Measurements from ENCODE around the gene TOB2.
"Not testable (repeated sequence)": the region's sequence is repeated elsewhere in the genome, so short reads cannot be mapped to it uniquely, and the experiment has no call there.

TOB2 gene

DNA sequence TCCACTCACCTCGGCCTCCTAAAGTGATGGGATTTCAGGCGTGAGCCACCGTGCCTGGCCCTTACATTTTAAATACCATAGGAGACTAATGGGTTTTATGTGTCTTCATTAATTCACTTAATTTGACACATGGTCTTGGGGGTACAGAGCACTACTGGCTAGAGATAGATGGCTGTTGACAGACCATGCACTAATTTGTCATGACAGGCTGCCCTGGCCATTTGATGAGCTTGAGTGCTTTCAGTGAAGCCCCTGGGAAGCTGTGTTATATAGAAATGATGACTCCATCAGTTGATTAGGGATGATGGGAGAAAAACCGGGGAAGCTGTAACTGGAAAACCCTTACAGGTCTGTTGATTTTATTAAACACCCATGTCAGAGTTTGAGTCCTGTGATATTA lies 15.3 kb upstream of the TOB2 start:
- no peak for DNase-seq (ENCODE audit: low spot score)

DNA sequence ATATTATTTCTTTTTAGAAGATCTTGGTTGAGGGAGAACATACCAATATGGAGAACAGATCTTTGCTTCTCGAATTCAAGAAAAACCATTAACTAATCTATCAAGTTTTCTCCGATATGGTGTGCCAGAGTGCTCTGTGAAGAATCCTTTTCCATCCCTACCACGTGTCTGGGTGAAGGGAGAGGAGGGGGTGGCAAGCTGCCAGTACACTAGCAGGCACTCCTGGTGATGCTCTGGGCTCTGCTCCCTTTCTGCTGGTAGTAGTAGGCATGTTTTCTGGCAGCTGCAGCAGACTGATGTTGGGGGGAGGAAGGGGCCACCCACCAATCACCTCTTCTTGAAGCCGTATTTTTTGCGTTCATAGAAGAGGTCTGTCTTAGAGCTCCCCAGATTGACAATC lies 13.5 kb upstream of the TOB2 start:
- DNase-seq (ENCODE audit: low spot score) = not testable (repeated sequence)

GRCh38 chr22:41459431-41459830 lies 12.8 kb upstream of the TOB2 start:
- no peak for DNase-seq (ENCODE audit: low spot score)

- DNase-seq (ENCODE audit: low spot score) = no peak
Observed at GRCh38 chr22:41458161-41458728, 11.6 kb upstream of the TOB2 start.

DNA sequence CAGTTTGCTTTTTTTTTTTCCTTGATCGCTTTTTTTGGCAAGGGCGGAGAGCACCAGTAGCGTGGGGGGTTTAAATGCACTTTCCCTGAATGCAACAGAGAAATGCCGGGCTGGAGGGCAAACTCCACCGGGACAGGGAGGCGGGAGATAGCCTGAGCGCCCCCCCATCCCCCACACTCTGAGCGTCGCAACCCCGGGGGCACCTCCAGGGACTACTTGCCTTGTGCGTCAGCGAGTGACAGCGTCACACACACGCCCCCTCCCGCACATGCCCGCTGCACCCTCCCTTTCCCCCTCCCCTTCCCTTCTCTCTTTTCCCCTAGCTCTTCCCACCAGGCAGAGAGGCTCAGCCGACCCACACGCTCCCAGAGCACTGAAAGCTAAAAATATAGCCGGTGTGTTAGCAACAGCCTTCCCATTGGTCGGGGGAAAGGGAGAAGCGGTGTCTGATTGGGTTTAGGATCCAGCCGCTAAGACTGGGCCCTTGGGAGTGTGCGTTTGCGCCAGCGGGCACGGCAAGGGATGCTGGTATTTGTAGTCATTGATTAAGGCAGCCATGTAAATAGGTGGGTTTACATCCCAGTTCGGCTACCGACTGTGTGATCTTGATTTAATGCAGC lies 1.7 kb upstream of the TOB2 start:
- DNase-seq (ENCODE audit: low spot score) = peak; percentile 97

GRCh38 chr22:41447435-41448188 lies 1.0 kb upstream of the TOB2 start:
- DNase-seq (ENCODE audit: low spot score) = peak; percentile 89

- no peak for DNase-seq (ENCODE audit: low spot score)
Observed at GRCh38 chr22:41446057-41446501, 522 bp downstream of the TOB2 start.

DNA sequence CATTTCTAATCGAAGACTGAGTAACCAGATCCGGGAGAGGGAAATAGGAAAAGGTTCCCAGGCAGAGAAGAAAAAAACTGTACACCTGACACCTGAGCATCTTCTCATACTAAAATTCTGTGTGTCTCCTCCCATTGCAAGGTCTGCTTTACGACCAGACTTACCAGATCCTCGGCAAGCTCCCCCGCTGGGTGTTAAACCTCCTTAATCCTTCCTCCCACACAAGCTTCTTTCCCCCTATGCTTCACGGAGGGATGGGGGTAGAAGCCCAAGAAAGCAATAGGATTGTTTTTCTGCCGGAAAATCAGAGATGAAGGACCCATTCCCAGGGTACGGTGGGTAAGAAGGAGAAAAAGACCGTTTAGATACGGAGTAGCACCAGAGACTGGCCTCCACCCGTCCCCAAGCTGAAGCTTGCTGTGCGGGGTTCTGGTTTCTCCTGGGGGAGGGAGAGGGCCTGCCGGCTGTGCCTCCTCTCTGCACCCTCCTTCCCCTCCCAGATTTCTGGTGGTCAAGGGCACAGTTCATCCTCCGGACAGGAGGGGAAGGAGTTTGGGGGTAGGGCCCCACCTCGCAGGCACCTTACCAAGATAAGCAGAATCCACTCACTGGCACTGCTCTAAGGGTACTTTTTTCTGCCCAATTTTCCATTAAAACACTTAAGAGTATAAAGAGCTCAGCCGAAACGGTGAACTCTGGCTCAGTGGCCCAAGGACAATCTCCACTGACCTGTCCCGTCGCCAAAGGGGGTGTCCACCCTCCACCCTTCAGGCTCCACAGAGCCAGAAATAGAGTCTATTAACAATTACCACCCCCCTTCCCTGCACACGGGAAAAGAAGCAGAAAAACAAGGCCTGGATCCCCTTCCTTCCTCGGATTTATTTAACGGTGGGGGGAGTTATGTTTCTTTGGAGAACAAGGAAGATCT lies 1.2 kb downstream of the TOB2 start:
- DNase-seq (ENCODE audit: low spot score) = no peak

DNA sequence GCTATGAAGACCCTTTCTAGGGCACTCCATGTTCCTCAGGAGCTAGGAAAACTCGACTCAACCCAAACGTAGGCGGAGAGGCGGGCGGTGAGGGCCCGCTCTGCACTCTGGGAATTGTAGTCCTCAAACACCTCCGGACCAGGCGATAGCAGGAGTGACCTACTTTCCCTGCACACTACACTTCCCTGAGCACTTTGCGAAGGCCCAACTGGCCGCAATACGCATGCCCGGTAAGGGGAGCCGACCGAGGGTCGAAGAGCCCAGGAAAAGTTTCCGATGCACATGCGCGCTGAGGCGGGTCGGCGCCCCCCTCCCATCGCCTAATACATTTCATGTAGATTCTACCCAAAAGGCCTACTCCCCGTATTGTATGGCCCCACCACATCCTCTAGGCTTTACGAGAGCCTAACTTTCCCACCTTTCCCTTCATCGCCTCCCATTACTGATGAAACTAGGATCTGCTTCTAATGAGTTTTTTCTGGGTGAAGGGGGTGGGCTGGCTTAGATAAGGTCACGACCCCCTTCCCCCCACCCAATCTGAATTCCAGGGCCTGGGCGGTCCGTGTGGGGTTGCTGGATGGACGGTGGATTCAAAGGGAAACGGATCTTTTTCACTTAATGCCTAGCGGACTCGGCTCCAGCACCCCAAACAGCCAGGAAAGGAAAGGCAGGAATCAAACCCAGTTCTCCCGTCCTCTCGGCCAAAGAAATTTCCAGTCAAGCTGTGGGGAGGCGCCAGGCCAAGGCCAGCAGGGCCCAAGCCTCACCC lies 2.1 kb downstream of the TOB2 start:
- peak; percentile 94 for DNase-seq (ENCODE audit: low spot score)

DNA sequence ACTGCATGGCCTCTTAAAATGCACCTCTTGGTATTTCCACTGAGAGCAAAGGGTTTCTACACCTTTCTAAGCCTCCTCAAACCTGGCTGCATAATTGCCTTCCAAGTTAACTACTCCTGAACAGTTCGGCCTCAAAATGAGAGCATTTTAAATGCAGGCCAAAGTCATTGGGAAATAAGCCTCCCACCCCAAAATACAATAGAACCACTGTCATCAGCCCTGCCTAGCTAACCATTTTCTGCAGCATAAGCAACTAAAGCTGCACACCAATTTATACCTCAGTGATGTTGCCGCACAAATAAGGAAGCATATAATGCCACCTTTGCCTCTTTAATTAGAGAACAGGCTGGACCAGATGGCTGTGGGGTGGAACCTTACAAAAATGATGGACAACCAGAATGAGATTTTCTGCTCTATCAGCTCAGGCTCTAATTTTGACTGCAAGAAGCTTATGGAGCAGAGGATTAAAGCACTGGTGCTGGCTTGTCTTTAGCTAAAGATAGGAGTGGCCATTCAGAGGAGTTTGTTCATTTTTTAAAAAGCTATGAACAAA lies 4.3 kb downstream of the TOB2 start:
- no peak for DNase-seq (ENCODE audit: low spot score)

DNA sequence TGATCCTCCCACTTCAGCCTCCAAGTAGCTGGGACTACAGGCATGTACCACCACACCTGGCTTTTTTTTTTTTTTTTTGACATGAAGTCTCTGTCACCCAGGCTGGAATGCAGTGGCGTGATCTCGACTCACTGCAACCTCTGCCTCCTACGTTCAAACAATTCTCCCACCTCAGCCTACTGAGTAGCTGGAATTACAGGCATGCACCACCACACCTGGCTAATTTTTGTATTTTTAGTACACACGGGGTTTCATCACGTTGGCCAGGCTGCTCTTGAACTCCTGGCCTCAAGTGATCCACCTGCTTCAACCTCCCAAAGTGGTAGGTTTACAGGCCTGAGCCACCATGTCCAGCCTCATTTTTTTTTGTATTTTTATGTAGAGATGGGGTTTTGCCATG lies 6.1 kb downstream of the TOB2 start:
- not testable (repeated sequence) for DNase-seq (ENCODE audit: low spot score)

GRCh38 chr22:41437198-41437597 lies 9.4 kb downstream of the TOB2 start:
- no peak for DNase-seq (ENCODE audit: low spot score)

DNA sequence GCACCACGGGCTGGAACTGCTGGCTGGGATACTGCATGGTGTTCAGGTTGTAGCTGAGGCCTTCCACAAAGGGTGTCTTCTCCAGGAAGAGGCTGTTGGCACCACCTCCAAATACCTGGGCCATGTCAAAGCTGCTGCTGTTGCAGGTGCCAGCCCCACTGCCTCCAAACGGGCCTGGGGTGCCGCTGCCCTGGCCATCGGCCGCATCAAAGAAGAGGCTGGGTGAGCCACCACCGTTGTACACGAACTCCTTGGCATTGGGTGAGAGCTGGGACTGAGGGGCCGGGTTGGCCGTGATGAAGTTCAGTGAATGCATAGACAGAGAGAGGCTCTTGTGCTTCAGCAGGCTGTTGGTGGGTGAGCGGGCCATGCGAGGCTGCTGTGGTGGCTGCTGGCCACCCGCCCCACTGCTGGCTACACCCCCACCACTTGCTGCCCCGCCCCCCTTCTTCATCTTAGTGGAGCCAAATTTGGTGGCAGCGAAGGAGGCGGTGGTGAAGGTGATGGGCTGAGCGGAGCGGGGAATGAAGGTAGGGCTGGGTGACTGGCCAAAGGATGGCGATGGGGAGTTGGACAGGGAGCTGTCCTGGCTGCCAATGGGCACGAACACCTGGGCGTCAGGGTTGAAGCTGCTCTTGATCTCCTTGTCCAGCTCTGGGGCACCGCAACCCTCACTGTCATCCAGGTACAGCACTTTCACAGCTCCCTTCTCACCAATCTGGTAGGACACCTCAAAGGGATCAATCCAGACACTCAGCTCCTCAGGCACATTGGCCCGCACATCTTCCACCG lies 10.1 kb downstream of the TOB2 start:
- DNase-seq (ENCODE audit: low spot score) = no peak

DNA sequence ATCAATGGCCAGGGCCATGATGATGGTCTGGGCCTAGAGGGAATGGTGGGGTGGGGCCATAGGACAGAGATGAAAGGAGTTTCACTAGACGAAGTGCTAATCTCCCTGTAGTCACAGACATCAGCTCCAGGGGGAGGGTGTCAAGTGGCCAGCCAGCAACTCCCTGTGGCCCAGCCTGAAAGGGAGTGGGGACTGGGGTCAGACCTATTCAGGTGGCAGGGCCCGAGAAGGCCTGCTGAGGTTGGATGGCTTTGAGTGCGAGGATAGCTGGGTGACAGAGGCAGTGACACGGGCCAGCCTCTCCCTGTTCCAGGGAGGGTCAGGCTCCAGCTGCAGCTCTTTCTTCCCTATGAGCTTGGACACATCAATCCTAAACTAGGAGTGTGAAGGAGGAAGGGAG lies 11.0 kb downstream of the TOB2 start:
- DNase-seq (ENCODE audit: low spot score) = no peak

DNA sequence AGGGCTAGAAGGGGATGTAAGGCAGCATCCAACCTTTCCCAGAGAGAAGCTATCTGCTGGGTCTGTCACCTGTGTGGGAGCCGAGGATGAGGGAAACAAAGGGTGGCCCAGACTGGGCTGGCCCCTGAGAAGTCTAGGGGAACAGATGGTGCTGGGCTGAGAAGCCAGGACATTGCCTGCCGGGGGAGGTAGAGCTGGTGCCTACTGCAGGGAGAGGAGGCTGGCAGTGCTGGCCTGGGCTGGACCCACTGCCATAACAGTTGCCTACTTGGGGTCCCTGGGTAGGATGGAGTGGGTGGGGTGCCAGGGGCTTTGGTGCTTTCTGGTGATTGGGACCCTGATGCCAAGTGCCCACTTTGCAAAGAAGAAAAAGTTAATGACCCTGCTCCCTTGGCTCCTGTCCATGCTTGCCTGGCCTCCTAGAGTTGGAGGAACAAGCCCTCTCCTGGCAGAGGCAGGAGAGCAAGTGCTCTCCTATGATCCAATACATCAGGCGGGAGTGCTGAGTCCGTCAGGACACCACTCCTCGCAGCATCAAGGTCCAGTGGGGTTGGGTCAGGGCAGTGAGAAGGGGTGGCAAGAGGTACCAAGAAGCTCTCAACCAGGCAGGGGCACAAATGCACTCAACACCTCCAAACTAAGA lies 12.1 kb downstream of the TOB2 start:
- not testable (repeated sequence) for DNase-seq (ENCODE audit: low spot score)

DNA sequence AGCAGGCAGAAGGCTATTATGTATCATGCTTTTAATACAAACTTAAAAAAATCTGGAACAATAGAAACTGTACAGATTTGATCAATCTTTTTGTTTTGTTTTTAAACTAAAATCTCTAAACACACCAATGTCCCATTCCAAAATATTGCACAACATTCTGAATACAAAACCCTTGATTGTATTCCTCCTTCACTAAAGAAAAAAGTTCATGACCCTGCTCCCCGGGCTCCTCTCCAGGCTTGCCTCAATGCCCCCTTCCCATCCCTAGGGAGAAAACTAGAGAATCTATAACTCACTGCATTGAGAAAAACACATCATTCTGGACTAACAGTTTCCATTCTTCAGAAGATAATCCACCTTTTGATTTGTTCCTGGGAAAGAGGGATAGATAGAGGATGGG lies 13.1 kb downstream of the TOB2 start:
- DNase-seq (ENCODE audit: low spot score) = not testable (repeated sequence)

- no peak for DNase-seq (ENCODE audit: low spot score)
Observed at GRCh38 chr22:41431656-41432055, 14.9 kb downstream of the TOB2 start.

DNA sequence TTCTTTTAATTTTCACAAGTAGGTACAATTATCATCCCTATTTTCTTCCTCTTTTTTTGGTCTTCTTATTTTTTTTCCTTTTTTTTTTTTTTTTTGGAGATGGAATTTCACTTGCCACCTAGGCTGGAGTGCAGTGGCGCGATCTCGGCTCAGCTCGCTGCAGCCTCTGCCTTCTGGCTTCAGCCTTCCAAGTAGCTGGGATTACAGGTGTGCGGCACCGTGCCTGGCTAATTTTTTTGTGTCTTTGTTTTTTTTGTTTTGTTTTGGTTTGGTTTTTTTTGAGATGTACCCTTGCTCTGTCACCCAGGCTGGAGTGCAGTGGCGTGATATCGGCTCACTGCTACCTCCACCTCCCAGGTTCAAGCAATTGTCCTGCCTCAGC lies 16.7 kb downstream of the TOB2 start:
- no peak for DNase-seq (ENCODE audit: low spot score)

GRCh38 chr22:41429232-41429950 lies 17.2 kb downstream of the TOB2 start:
- no peak for DNase-seq (ENCODE audit: low spot score)

Data from left forelimb (tissue), 1 donor.